Activated CD8-positive, alpha-beta memory T cell treated with anti-CD3 and anti-CD28 coated beads, Interleukin-2, amount 50 U/mL, for 4 hours (primary cell): ENCODE measurements around the gene GALNT2.

Experiments used
- DNase-seq: peaks from one replicate; pipeline ENCODE4 v3.0.0-alpha.2; 2020

Gene GALNT2

GRCh38 chr1:230149751-230150584, 82.9 kb downstream of the GALNT2 start:
- no peak for DNase-seq

GRCh38 chr1:230150615-230151014, 83.6 kb downstream of the GALNT2 start:
- no peak for DNase-seq

GRCh38 chr1:230151924-230152468, 85.0 kb downstream of the GALNT2 start:
- DNase-seq = no peak

GRCh38 chr1:230152999-230153398, 86.0 kb downstream of the GALNT2 start:
- no peak for DNase-seq

GRCh38 chr1:230153641-230154296, 86.7 kb downstream of the GALNT2 start:
- DNase-seq = no peak

GRCh38 chr1:230155021-230155420, 88.0 kb downstream of the GALNT2 start:
- no peak for DNase-seq

GRCh38 chr1:230156068-230156467, 89.0 kb downstream of the GALNT2 start:
- DNase-seq = no peak

GRCh38 chr1:230156536-230156935, 89.5 kb downstream of the GALNT2 start:
- no peak for DNase-seq

GRCh38 chr1:230157420-230158390, 90.7 kb downstream of the GALNT2 start:
- no peak for DNase-seq

GRCh38 chr1:230158415-230159291, 91.6 kb downstream of the GALNT2 start:
- DNase-seq = no peak

GRCh38 chr1:230159580-230159979, 92.5 kb downstream of the GALNT2 start:
- no peak for DNase-seq

GRCh38 chr1:230160957-230161771, 94.1 kb downstream of the GALNT2 start:
- DNase-seq = no peak

GRCh38 chr1:230163205-230163604, 96.2 kb downstream of the GALNT2 start:
- DNase-seq = no peak

GRCh38 chr1:230163719-230164118, 96.7 kb downstream of the GALNT2 start:
- DNase-seq = no peak

GRCh38 chr1:230165536-230165935, 98.5 kb downstream of the GALNT2 start:
- no peak for DNase-seq

GRCh38 chr1:230166366-230167132, 99.5 kb downstream of the GALNT2 start:
- no peak for DNase-seq

GRCh38 chr1:230167419-230167852, 100.4 kb downstream of the GALNT2 start:
- peak; percentile 39 for DNase-seq

GRCh38 chr1:230169454-230170152, 102.6 kb downstream of the GALNT2 start:
- no peak for DNase-seq

- DNase-seq = no peak
These were observed 103.1 kb downstream of the GALNT2 start for GRCh38 chr1:230170153-230170547.
